Measurements from ENCODE around the gene MTHFD2.

The MTHFD2 gene

GRCh38 chr2:74222300-74222650, 23.9 kb downstream of the MTHFD2 start:
- Histone ChIP-seq H3K79me1 (ENCODE audit: low read depth, low read length) (no peaks in the 10 kb centered on the region), H3K27me3 (ENCODE audit: control insufficient read depth in 3 of 3, insufficient read depth in 3 of 3, low read depth in 1 of 3, low read length in 3 of 3) (no peaks in the 10 kb centered on the region), H4K91ac (ENCODE audit: low read depth, low read length, poor library complexity) (no peak overlapping the region), H2BK12ac (ENCODE audit: low read length) (no peak overlapping the region), H2AFZ (ENCODE audit: low read length) (no peak overlapping the region), H2BK15ac (ENCODE audit: low read length) (no peak overlapping the region), H3K9me3 (replicated peaks in 1 of 2; ENCODE audit: control insufficient read depth in 2 of 2, insufficient read depth in 1 of 2, low read depth in 1 of 2, low read length in 2 of 2) (no peaks in the 10 kb centered on the region), H3K4ac (ENCODE audit: low read length) (no peak overlapping the region), H3K4me3 (ENCODE audit: low read length in 2 of 2) (no peak overlapping the region), H3K36me3 (replicated peaks in 1 of 2; ENCODE audit: control insufficient read depth in 2 of 2, insufficient read depth in 2 of 2, low read length in 2 of 2) (peaks cover 0 to 38% of the 10 kb centered on the region in 2 donors), H3K23ac (ENCODE audit: low read depth, low read length, poor library complexity) (no peak overlapping the region), H2BK5ac (ENCODE audit: low read length) (no peak overlapping the region), H3K27ac (replicated peaks; ENCODE audit: low read length) (no peak overlapping the region), H3K9ac (ENCODE audit: low read depth, low read length, poor library complexity) (no peak overlapping the region), H3K18ac (ENCODE audit: low read length) (no peak overlapping the region), H3K4me1 (ENCODE audit: control insufficient read depth in 2 of 2, insufficient read depth in 1 of 2, low read depth in 1 of 2, low read length in 2 of 2) (peaks cover 0 to 6% of the 10 kb centered on the region in 2 donors), H2BK120ac (ENCODE audit: low read depth, low read length) (no peak overlapping the region), H4K8ac (ENCODE audit: low read depth, low read length) (no peak overlapping the region), H3K4me2 (ENCODE audit: insufficient read depth, low read length, poor library complexity, severe bottlenecking) (no peak overlapping the region), H2AK5ac (ENCODE audit: low read depth, low read length) (no peak overlapping the region), H3K14ac (ENCODE audit: low read length) (no peak overlapping the region)
- WGBS, 2 donors (ENCODE audit: extremely low coverage in 2 of 2, insufficient read length in 2 of 2, insufficient replicate concordance in 1 of 2) = no CpG with 5 or more reads among the region's 6 CpGs
- no peak for DNase-seq (ENCODE audit: low spot score)

- no CpG with 5 or more reads among the region's 8 CpGs for WGBS, 2 donors (ENCODE audit: extremely low coverage in 2 of 2, insufficient read length in 2 of 2, insufficient replicate concordance in 1 of 2)
- no peak for DNase-seq (ENCODE audit: low spot score)
- no peak overlapping the region for H4K8ac ChIP-seq (ENCODE audit: low read depth, low read length)
- H3K79me1 ChIP-seq (ENCODE audit: low read depth, low read length) = no peaks in the 10 kb centered on the region
- H3K9me3 ChIP-seq (replicated peaks in 1 of 2; ENCODE audit: control insufficient read depth in 2 of 2, insufficient read depth in 1 of 2, low read depth in 1 of 2, low read length in 2 of 2) = no peaks in the 10 kb centered on the region
- no peaks in the 10 kb centered on the region for H3K27me3 ChIP-seq (ENCODE audit: control insufficient read depth in 3 of 3, insufficient read depth in 3 of 3, low read depth in 1 of 3, low read length in 3 of 3)
- no peak overlapping the region for H3K14ac ChIP-seq (ENCODE audit: low read length)
- H3K4me2 ChIP-seq (ENCODE audit: insufficient read depth, low read length, poor library complexity, severe bottlenecking) = no peak overlapping the region
- H2AFZ ChIP-seq (ENCODE audit: low read length) = no peak overlapping the region
- H3K4ac ChIP-seq (ENCODE audit: low read length) = no peak overlapping the region
- no peak overlapping the region for H2BK15ac ChIP-seq (ENCODE audit: low read length)
- H3K23ac ChIP-seq (ENCODE audit: low read depth, low read length, poor library complexity) = no peak overlapping the region
- no peak overlapping the region for H3K9ac ChIP-seq (ENCODE audit: low read depth, low read length, poor library complexity)
- H2BK12ac ChIP-seq (ENCODE audit: low read length) = no peak overlapping the region
- no peak overlapping the region for H4K91ac ChIP-seq (ENCODE audit: low read depth, low read length, poor library complexity)
- H3K4me3 ChIP-seq (ENCODE audit: low read length in 2 of 2) = no peak overlapping the region
- H3K36me3 ChIP-seq (replicated peaks in 1 of 2; ENCODE audit: control insufficient read depth in 2 of 2, insufficient read depth in 2 of 2, low read length in 2 of 2) = peaks cover 0 to 23% of the 10 kb centered on the region in 2 donors
- no peak overlapping the region for H2BK120ac ChIP-seq (ENCODE audit: low read depth, low read length)
- no peak overlapping the region for H2AK5ac ChIP-seq (ENCODE audit: low read depth, low read length)
- peaks cover 0 to 1% of the 10 kb centered on the region in 2 donors for H3K4me1 ChIP-seq (ENCODE audit: control insufficient read depth in 2 of 2, insufficient read depth in 1 of 2, low read depth in 1 of 2, low read length in 2 of 2)
- no peak overlapping the region for H3K18ac ChIP-seq (ENCODE audit: low read length)
- no peak overlapping the region for H2BK5ac ChIP-seq (ENCODE audit: low read length)
- no peak overlapping the region for H3K27ac ChIP-seq (replicated peaks; ENCODE audit: low read length)
Measured at GRCh38 chr2:74223941-74224770, 25.7 kb downstream of the MTHFD2 start.

GRCh38 chr2:74225698-74226459, 27.5 kb downstream of the MTHFD2 start:
- no peak overlapping the region for H2AFZ ChIP-seq (ENCODE audit: low read length)
- no peak overlapping the region for H3K23ac ChIP-seq (ENCODE audit: low read depth, low read length, poor library complexity)
- H3K9me3 ChIP-seq (replicated peaks in 1 of 2; ENCODE audit: control insufficient read depth in 2 of 2, insufficient read depth in 1 of 2, low read depth in 1 of 2, low read length in 2 of 2) = no peaks in the 10 kb centered on the region
- no CpG with 5 or more reads among the region's 4 CpGs for WGBS, 2 donors (ENCODE audit: extremely low coverage in 2 of 2, insufficient read length in 2 of 2, insufficient replicate concordance in 1 of 2)
- no peak overlapping the region for H3K18ac ChIP-seq (ENCODE audit: low read length)
- no peak overlapping the region for H2BK120ac ChIP-seq (ENCODE audit: low read depth, low read length)
- H3K27me3 ChIP-seq (ENCODE audit: control insufficient read depth in 3 of 3, insufficient read depth in 3 of 3, low read depth in 1 of 3, low read length in 3 of 3) = no peaks in the 10 kb centered on the region
- H3K4me1 ChIP-seq (ENCODE audit: control insufficient read depth in 2 of 2, insufficient read depth in 1 of 2, low read depth in 1 of 2, low read length in 2 of 2) = peaks cover 0 to 1% of the 10 kb centered on the region in 2 donors
- H3K4me3 ChIP-seq (ENCODE audit: low read length in 2 of 2) = no peak overlapping the region
- no peaks in the 10 kb centered on the region for H3K79me1 ChIP-seq (ENCODE audit: low read depth, low read length)
- H3K14ac ChIP-seq (ENCODE audit: low read length) = no peak overlapping the region
- H2BK15ac ChIP-seq (ENCODE audit: low read length) = no peak overlapping the region
- no peak overlapping the region for H4K8ac ChIP-seq (ENCODE audit: low read depth, low read length)
- no peak overlapping the region for H3K9ac ChIP-seq (ENCODE audit: low read depth, low read length, poor library complexity)
- DNase-seq (ENCODE audit: low spot score) = no peak
- H4K91ac ChIP-seq (ENCODE audit: low read depth, low read length, poor library complexity) = no peak overlapping the region
- H3K27ac ChIP-seq (replicated peaks; ENCODE audit: low read length) = no peak overlapping the region
- H3K4me2 ChIP-seq (ENCODE audit: insufficient read depth, low read length, poor library complexity, severe bottlenecking) = no peak overlapping the region
- no peak overlapping the region for H2BK5ac ChIP-seq (ENCODE audit: low read length)
- no peak overlapping the region for H2AK5ac ChIP-seq (ENCODE audit: low read depth, low read length)
- no peak overlapping the region for H3K4ac ChIP-seq (ENCODE audit: low read length)
- H2BK12ac ChIP-seq (ENCODE audit: low read length) = no peak overlapping the region
- H3K36me3 ChIP-seq (replicated peaks in 1 of 2; ENCODE audit: control insufficient read depth in 2 of 2, insufficient read depth in 2 of 2, low read length in 2 of 2) = peaks cover 0 to 12% of the 10 kb centered on the region in 2 donors

- Histone ChIP-seq H3K9me3 (replicated peaks in 1 of 2; ENCODE audit: control insufficient read depth in 2 of 2, insufficient read depth in 1 of 2, low read depth in 1 of 2, low read length in 2 of 2) (no peaks in the 10 kb centered on the region), H3K4me3 (ENCODE audit: low read length in 2 of 2) (no peak overlapping the region), H2BK12ac (ENCODE audit: low read length) (no peak overlapping the region), H3K14ac (ENCODE audit: low read length) (no peak overlapping the region), H3K36me3 (replicated peaks in 1 of 2; ENCODE audit: control insufficient read depth in 2 of 2, insufficient read depth in 2 of 2, low read length in 2 of 2) (peaks cover 0 to 4% of the 10 kb centered on the region in 2 donors), H2BK15ac (ENCODE audit: low read length) (no peak overlapping the region), H3K4ac (ENCODE audit: low read length) (no peak overlapping the region), H2AK5ac (ENCODE audit: low read depth, low read length) (no peak overlapping the region), H3K4me2 (ENCODE audit: insufficient read depth, low read length, poor library complexity, severe bottlenecking) (no peak overlapping the region), H3K18ac (ENCODE audit: low read length) (peak overlapping the region; percentile 11), H3K23ac (ENCODE audit: low read depth, low read length, poor library complexity) (no peak overlapping the region), H3K4me1 (ENCODE audit: control insufficient read depth in 2 of 2, insufficient read depth in 1 of 2, low read depth in 1 of 2, low read length in 2 of 2) (peaks cover 0 to 1% of the 10 kb centered on the region in 2 donors), H4K8ac (ENCODE audit: low read depth, low read length) (no peak overlapping the region), H2BK5ac (ENCODE audit: low read length) (no peak overlapping the region), H4K91ac (ENCODE audit: low read depth, low read length, poor library complexity) (no peak overlapping the region), H2BK120ac (ENCODE audit: low read depth, low read length) (no peak overlapping the region), H2AFZ (ENCODE audit: low read length) (no peak overlapping the region), H3K27ac (replicated peaks; ENCODE audit: low read length) (no peak overlapping the region), H3K27me3 (ENCODE audit: control insufficient read depth in 3 of 3, insufficient read depth in 3 of 3, low read depth in 1 of 3, low read length in 3 of 3) (no peaks in the 10 kb centered on the region), H3K9ac (ENCODE audit: low read depth, low read length, poor library complexity) (peak overlapping the region; percentile 54), H3K79me1 (ENCODE audit: low read depth, low read length) (no peaks in the 10 kb centered on the region)
- WGBS, 2 donors (ENCODE audit: extremely low coverage in 2 of 2, insufficient read length in 2 of 2, insufficient replicate concordance in 1 of 2) = no CpG with 5 or more reads among the region's 21 CpGs
- DNase-seq (ENCODE audit: low spot score) = no peak
Measured at GRCh38 chr2:74226648-74227213, 28.3 kb downstream of the MTHFD2 start.
